H9 (cell line): Measurements from ENCODE around the gene OFD1. TPM values are rescaled to one million over a fixed set of nuclear protein-coding genes. Genes with fewer than 3 reads are reported as not detected.

Experiments
- DNase-seq: peaks from one replicate; pipeline ENCODE4 v3.0.0-alpha.2; 2017
- H2AFZ ChIP-seq: one replicate; pipeline ENCODE4 v1.6.1; 2013; ENCODE audit warnings: mild to moderate bottlenecking, low read length, control low read depth, moderate library complexity
- H2AK5ac ChIP-seq: 2 replicates; pipeline ENCODE4 v1.6.1; 2013; ENCODE audit warnings: low read length, control low read depth, mixed read lengths; ENCODE audit not compliant: insufficient read length
- H2BK120ac ChIP-seq: one replicate; pipeline ENCODE4 v1.6.1; 2013; ENCODE audit warnings: low read depth, mild to moderate bottlenecking, low read length, control low read depth, inconsistent platforms; ENCODE audit not compliant: poor library complexity, severe bottlenecking
- H2BK12ac ChIP-seq: 2 replicates; pipeline ENCODE4 v1.6.1; 2013; ENCODE audit warnings: low read length, control low read depth, mixed read lengths, low read depth; ENCODE audit not compliant: insufficient read length
- H2BK15ac ChIP-seq: 2 replicates; pipeline ENCODE4 v1.6.1; 2013; ENCODE audit warnings: low read depth, low read length, control low read depth
- H2BK20ac ChIP-seq: one replicate; pipeline ENCODE4 v1.6.1; 2013; ENCODE audit warnings: low read depth, mild to moderate bottlenecking, low read length, control low read depth, inconsistent platforms; ENCODE audit not compliant: poor library complexity, severe bottlenecking
- H2BK5ac ChIP-seq: 2 replicates; pipeline ENCODE4 v1.6.1; 2013; ENCODE audit warnings: low read length, control low read depth, mixed read lengths; ENCODE audit not compliant: insufficient read length
- H3K14ac ChIP-seq: 2 replicates; pipeline ENCODE4 v1.6.1; 2013; ENCODE audit warnings: low read length, control low read depth; ENCODE audit not compliant: insufficient read depth
- H3K18ac ChIP-seq: 2 replicates; pipeline ENCODE4 v1.6.1; 2013; ENCODE audit warnings: low read depth, mild to moderate bottlenecking, mixed read lengths, low read length, control low read depth; ENCODE audit not compliant: insufficient read length
- H3K23ac ChIP-seq: 2 replicates; pipeline ENCODE4 v1.6.1; 2013; ENCODE audit warnings: low read length, control low read depth, mixed read lengths, low read depth; ENCODE audit not compliant: insufficient read length
- H3K23me2 ChIP-seq: 2 replicates; pipeline ENCODE4 v1.6.1; 2013; ENCODE audit warnings: low read depth, mild to moderate bottlenecking, mixed read lengths, low read length, control low read depth; ENCODE audit not compliant: insufficient read length, poor library complexity, severe bottlenecking
- H3K27ac ChIP-seq: 2 replicates; pipeline ENCODE4 v1.5.1; 2013; ENCODE audit warnings: low read length, control low read depth, mixed read lengths, low read depth; ENCODE audit not compliant: insufficient read length
- H3K27me3 ChIP-seq: 2 replicates; pipeline ENCODE4 v1.6.1; 2013; ENCODE audit warnings: low read length, control low read depth, inconsistent platforms; ENCODE audit not compliant: insufficient read depth
- H3K4ac ChIP-seq: 2 replicates; pipeline ENCODE4 v1.6.1; 2013; ENCODE audit warnings: low read depth, mild to moderate bottlenecking, control low read depth, inconsistent platforms, low read length, moderate library complexity
- H3K4me1 ChIP-seq: 2 replicates; pipeline ENCODE4 v1.6.1; 2013; ENCODE audit warnings: low read length, control low read depth, inconsistent platforms; ENCODE audit not compliant: insufficient read depth
- H3K4me2 ChIP-seq: 2 replicates; pipeline ENCODE4 v1.6.1; 2013; ENCODE audit warnings: low read length, control low read depth, mixed read lengths; ENCODE audit not compliant: insufficient read length, insufficient read depth
- H3K56ac ChIP-seq: 2 replicates; pipeline ENCODE4 v1.6.1; 2013; ENCODE audit warnings: low read depth, mild to moderate bottlenecking, mixed read lengths, low read length, control low read depth; ENCODE audit not compliant: insufficient read length
- H3K79me1 ChIP-seq: 2 replicates; pipeline ENCODE4 v1.6.1; 2013; ENCODE audit warnings: low read depth, mild to moderate bottlenecking, moderate library complexity, low read length, control low read depth, inconsistent platforms; ENCODE audit not compliant: insufficient read depth, poor library complexity, severe bottlenecking
- H3K79me2 ChIP-seq: 2 replicates; pipeline ENCODE4 v1.6.1; 2013; ENCODE audit warnings: low read length, control low read depth, inconsistent platforms; ENCODE audit not compliant: insufficient read depth
- H3K9ac ChIP-seq: 2 replicates; pipeline ENCODE4 v1.6.1; 2013; ENCODE audit warnings: low read length, control low read depth, mixed read lengths; ENCODE audit not compliant: insufficient read length; ENCODE audit errors: extremely low read depth
- H3K9me3 ChIP-seq: one replicate; pipeline ENCODE4 v1.6.1; 2013; ENCODE audit warnings: low read depth, low read length, inconsistent platforms; ENCODE audit not compliant: control insufficient read depth
- H3T11ph ChIP-seq: one replicate; pipeline ENCODE4 v1.6.1; 2013; ENCODE audit warnings: mild to moderate bottlenecking, low read length, control low read depth, inconsistent platforms
- H4K20me1 ChIP-seq: one replicate; pipeline ENCODE4 v1.6.1; 2013; ENCODE audit not compliant: control insufficient read depth, insufficient read length, insufficient read depth
- H4K5ac ChIP-seq: 2 replicates; pipeline ENCODE4 v1.6.1; 2013; ENCODE audit warnings: low read depth, mild to moderate bottlenecking, mixed read lengths, low read length, control low read depth; ENCODE audit not compliant: insufficient read length
- H4K8ac ChIP-seq: replicated peaks from 2 replicates; pipeline ENCODE4 v1.6.1; 2013; ENCODE audit warnings: low read length, control low read depth, mixed read lengths, low read depth; ENCODE audit not compliant: insufficient read length
- H4K91ac ChIP-seq: 2 replicates; pipeline ENCODE4 v1.6.1; 2013; ENCODE audit warnings: low read depth, mild to moderate bottlenecking, moderate library complexity, mixed read lengths, low read length, control low read depth; ENCODE audit not compliant: insufficient read length
- H3K27ac Mint-ChIP-seq, 3 experiments: 2 replicates in 2 of 3; 3 replicates in 1 of 3; pipeline ENCODE4 v1.8.0; 2020 to 2021; ENCODE audit warnings: mixed read lengths in 3 of 3, mild to moderate bottlenecking in 1 of 3, moderate library complexity in 1 of 3
- H3K27me3 Mint-ChIP-seq: 2 replicates; pipeline ENCODE4 v1.8.0; 2021; ENCODE audit warnings: low read depth, mild to moderate bottlenecking, moderate library complexity, mixed read lengths
- H3K36me3 Mint-ChIP-seq, 3 experiments: 2 replicates in 2 of 3; 3 replicates in 1 of 3; pipeline ENCODE4 v1.8.0; 2020 to 2021; ENCODE audit warnings: low read depth in 3 of 3, mixed read lengths in 3 of 3; ENCODE audit not compliant: insufficient read depth in 1 of 3
- H3K4me1 Mint-ChIP-seq, 2 experiments: 2 replicates each; pipeline ENCODE4 v1.8.0; 2020; ENCODE audit warnings: mixed read lengths in 2 of 2
- H3K4me3 Mint-ChIP-seq, 2 experiments: 2 replicates in 1 of 2; 3 replicates in 1 of 2; pipeline ENCODE4 v1.8.0; 2020 to 2021; ENCODE audit warnings: mild to moderate bottlenecking in 2 of 2, mixed read lengths in 2 of 2, moderate library complexity in 1 of 2
- H3K9me3 Mint-ChIP-seq, 2 experiments: 2 replicates in 1 of 2; 3 replicates in 1 of 2; pipeline ENCODE4 v1.8.0; 2020; ENCODE audit warnings: mild to moderate bottlenecking in 2 of 2, mixed read lengths in 2 of 2, moderate library complexity in 1 of 2
- CTCF ChIP-seq: fragments of 200-600 bp; sonication (generic); conservative IDR thresholded peaks from 3 replicates; pipeline ENCODE4 v1.8.0; 2021; ENCODE audit warnings: antibody characterized with exemption, mild to moderate bottlenecking
- WGBS: extraction: QIAGEN DNeasy Blood & Tissue Kit; methylation state at CpG from one replicate; pipeline ENCODE4 v1.1.7; 2013; ENCODE audit warnings: missing lambda C conversion rate, low lambda C conversion rate, mixed read lengths; ENCODE audit not compliant: insufficient read length; ENCODE audit errors: extremely low coverage; 5-methylcytosine and 5-hydroxymethylcytosine counted together
- total RNA-seq: library from RNA; stranded (reverse); gene quantifications from 2 replicates; pipeline ENCODE4 v1.2.1, GENCODE V29; 2021

OFD1 gene
- total RNA-seq, 1 experiment from 2014 or later = 36.0 TPM

GRCh38 chrX:13755254-13755653 lies 20.7 kb downstream of the OFD1 start:
- Histone ChIP-seq H3K27me3 (no peaks in the 10 kb centered on the region; the same call in 1 of the 2 replicates), H2BK20ac (no peak overlapping the region), H3K18ac (no peak overlapping the region), H4K8ac (no peak overlapping the region), H4K5ac (no peak overlapping the region), H3K4me1 (peaks cover under 1% of the 10 kb centered on the region; the same call in 1 of the 2 replicates), H3K9me3 (no peaks in the 10 kb centered on the region), H3K9ac (no peak overlapping the region), H2BK5ac (no peak overlapping the region), H3T11ph (no peak overlapping the region), H3K79me1 (no peaks in the 10 kb centered on the region), H2AFZ (no peak overlapping the region), H3K14ac (no peak overlapping the region), H4K91ac (no peak overlapping the region), H2BK120ac (no peak overlapping the region), H3K4me2 (no peak overlapping the region), H3K23me2 (no peaks in the 10 kb centered on the region), H3K4ac (no peak overlapping the region), H3K56ac (no peak overlapping the region), H2BK12ac (no peak overlapping the region), H3K79me2 (0 out of 2 replicates have a peak, but pooled peaks cover 2% of the 10 kb centered on the region), H3K27ac (no peak overlapping the region), H3K23ac (no peak overlapping the region), H4K20me1 (no peaks in the 10 kb centered on the region), H2AK5ac (no peak overlapping the region), H2BK15ac (no peak overlapping the region)
- Mint-ChIP-seq H3K27me3 (no peaks in the 10 kb centered on the region), H3K9me3 (peaks cover 18 to 33% of the 10 kb centered on the region in 2 experiments), H3K36me3 (peaks cover 9 to 71% (median 46%) of the 10 kb centered on the region in 3 experiments; a peak in 6 of 7 replicates), H3K27ac (no peak overlapping the region), H3K4me3 (no peak overlapping the region), H3K4me1 (peaks cover 14 to 16% of the 10 kb centered on the region in 2 experiments; a peak in 3 of 4 replicates)
- DNase-seq = no peak
- TF ChIP-seq CTCF = no peak
- no CpG with 5 or more reads among the region's 1 CpG for WGBS
